Urothelium cell line (cell line): ENCODE results near the gene TMEM51.
A peak's percentile ranks its signal among the peaks of the same experiment; 100 is the strongest.

Source experiments
- DNase-seq: peaks from one replicate; pipeline ENCODE4 v3.0.0; 2011; ENCODE audit warnings: low spot score, mixed read lengths
- FAIRE-seq: peaks from 2 replicates; lab custom pipeline; 2011; peaks lifted over from hg19 to GRCh38; lab: Jason Lieb, UNC

Gene TMEM51

GRCh38 chr1:15153184-15153841 lies at the start of gene TMEM51:
Gene TMEM51 (plus strand): TSS chr1:15153747. CDS start chr1:15215088, 61,341 bp downstream.
- peak; percentile 5 for FAIRE-seq
- peak; percentile 90 for DNase-seq

GRCh38 chr1:15103906-15104305 lies 49.6 kb upstream of the TMEM51 start:
- FAIRE-seq = no peak
- no peak for DNase-seq

- no peak for FAIRE-seq
These were observed 48.8 kb upstream of the TMEM51 start for GRCh38 chr1:15104768-15105167.

GRCh38 chr1:15106608-15107007 lies 46.9 kb upstream of the TMEM51 start:
- no peak for FAIRE-seq

More at GRCh38 chr1:15104768-15105167, 48.8 kb upstream of the TMEM51 start:
- DNase-seq = no peak

GRCh38 chr1:15107058-15107687 lies 46.4 kb upstream of the TMEM51 start:
- FAIRE-seq = no peak
- DNase-seq = no peak

More at GRCh38 chr1:15106608-15107007, 46.9 kb upstream of the TMEM51 start:
- DNase-seq = no peak

- no peak for FAIRE-seq
- DNase-seq = no peak
These were observed 45.6 kb upstream of the TMEM51 start for GRCh38 chr1:15107911-15108310.

GRCh38 chr1:15110128-15110866 lies 43.2 kb upstream of the TMEM51 start:
- FAIRE-seq (peak; percentile 94), DNase-seq (no peak)

- FAIRE-seq = no peak
- no peak for DNase-seq
These were observed 42.7 kb upstream of the TMEM51 start for GRCh38 chr1:15110867-15111230.

GRCh38 chr1:15113146-15113545 lies 40.4 kb upstream of the TMEM51 start:
- no peak for FAIRE-seq
- no peak for DNase-seq

GRCh38 chr1:15114884-15115283 lies 38.7 kb upstream of the TMEM51 start:
- no peak for DNase-seq
- FAIRE-seq = no peak

GRCh38 chr1:15115542-15116330 lies 37.8 kb upstream of the TMEM51 start:
- DNase-seq (no peak), FAIRE-seq (no peak)

GRCh38 chr1:15116966-15117365 lies 36.6 kb upstream of the TMEM51 start:
- DNase-seq (no peak), FAIRE-seq (no peak)

- no peak for FAIRE-seq
These were observed 35.7 kb upstream of the TMEM51 start for GRCh38 chr1:15117671-15118325.

GRCh38 chr1:15118579-15118978 lies 35.0 kb upstream of the TMEM51 start:
- FAIRE-seq (no peak), DNase-seq (no peak)

More at GRCh38 chr1:15117671-15118325, 35.7 kb upstream of the TMEM51 start:
- DNase-seq = no peak

- FAIRE-seq (no peak), DNase-seq (no peak)
These were observed 33.1 kb upstream of the TMEM51 start for GRCh38 chr1:15120251-15120945.

- no peak for FAIRE-seq
- DNase-seq = no peak
These were observed 31.2 kb upstream of the TMEM51 start for GRCh38 chr1:15122331-15122730.

GRCh38 chr1:15123270-15123669 lies 30.3 kb upstream of the TMEM51 start:
- DNase-seq = no peak
- FAIRE-seq = no peak

- no peak for DNase-seq
- no peak for FAIRE-seq
These were observed 29.6 kb upstream of the TMEM51 start for GRCh38 chr1:15123925-15124324.

GRCh38 chr1:15124362-15125100 lies 29.0 kb upstream of the TMEM51 start:
- DNase-seq (no peak), FAIRE-seq (no peak)
